Activated gamma-delta T cell (primary cell): Measurements from ENCODE around the gene GRK4.
"Not testable (repeated sequence)": the region's sequence is repeated elsewhere in the genome, so short reads cannot be mapped to it uniquely, and the experiment has no call there.

Source experiments
- DNase-seq: peaks from one replicate; lab custom pipeline; 2025; lab: John Stamatoyannopoulos, UW

Gene GRK4

DNA sequence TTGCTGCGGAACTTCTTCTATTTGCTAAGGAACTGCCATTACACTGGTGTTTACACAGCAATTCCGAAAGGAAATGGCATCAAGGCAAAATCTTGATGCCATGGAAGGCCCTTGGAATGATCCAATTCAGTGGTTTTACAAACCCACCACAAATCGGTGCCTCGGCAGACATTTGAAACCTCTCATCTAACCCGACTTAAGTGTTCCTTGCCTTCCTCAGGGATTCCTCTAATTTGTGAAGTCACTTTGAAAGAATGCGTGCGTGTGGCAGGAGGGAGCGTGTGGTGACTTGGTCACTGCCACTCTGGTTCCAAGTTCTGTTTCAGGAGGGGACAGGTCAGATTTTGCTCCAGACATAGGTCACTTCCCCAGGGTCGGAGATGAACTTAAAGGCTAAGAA lies 4.9 kb upstream of the GRK4 start:
- no peak for DNase-seq

DNA sequence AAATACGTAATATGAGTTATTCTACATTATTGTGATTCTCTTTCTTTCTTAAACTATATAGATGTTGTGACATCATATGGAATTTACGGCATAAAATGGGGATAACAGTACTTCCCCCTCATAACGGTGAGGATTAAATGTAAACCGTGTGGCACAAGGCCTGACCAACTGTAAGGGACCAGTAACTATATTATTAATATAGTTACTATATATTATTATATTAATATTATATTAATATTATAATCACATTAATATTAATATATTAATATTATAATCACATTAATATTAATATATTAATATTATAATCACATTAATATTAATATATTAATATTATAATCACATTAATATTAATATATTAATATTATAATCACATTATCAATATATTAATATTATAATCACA lies 2.9 kb upstream of the GRK4 start:
- DNase-seq = not testable (repeated sequence)

DNA sequence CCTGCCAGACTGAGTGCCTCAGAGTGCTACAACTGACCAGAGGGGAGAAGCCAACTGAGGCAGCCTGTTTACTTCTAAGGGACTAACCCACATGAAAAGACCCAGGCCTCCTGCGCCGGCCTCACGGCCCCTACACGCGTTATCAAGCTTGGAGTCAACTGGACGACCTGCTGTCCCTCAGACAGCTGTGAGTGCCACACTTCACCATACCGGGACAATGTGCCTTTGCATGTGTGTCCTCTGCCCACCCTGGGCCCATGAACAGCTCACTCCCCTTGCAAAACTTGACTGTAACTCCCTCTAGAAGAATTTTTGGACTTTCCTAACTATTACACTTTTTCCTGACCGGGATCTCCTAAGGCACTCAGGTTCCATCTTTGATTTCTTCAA lies 2.0 kb upstream of the GRK4 start:
- DNase-seq = no peak

DNA sequence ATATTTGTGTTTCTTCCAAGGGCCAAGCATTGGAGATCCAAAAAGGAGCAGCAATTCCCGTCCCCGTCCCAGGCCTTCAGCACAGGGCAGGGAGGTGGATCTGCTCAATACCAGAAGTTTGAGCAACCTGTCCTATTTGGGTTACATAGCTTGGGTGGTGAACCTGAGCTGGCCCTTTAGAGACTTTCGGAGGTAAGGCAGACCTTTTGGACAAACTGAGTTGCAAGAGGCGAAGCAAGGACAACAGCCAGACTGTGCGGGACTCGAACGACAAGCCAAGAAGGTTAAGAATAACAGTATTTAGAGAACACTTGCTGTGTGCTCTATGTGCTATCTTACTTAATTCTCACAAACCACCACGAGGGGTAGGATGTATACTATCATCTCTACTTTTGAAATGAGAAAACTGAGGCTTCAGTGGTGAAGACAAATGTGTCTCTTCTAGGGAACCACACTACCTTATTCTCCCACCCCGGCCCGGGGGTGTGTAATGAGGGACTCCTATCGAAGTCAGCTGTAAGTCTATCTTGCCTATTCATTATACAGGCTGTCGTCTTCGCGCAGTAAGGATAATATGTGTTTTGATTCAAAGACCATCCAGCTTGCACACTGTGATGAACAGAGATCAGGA lies 1.4 kb upstream of the GRK4 start:
- no peak for DNase-seq

DNA sequence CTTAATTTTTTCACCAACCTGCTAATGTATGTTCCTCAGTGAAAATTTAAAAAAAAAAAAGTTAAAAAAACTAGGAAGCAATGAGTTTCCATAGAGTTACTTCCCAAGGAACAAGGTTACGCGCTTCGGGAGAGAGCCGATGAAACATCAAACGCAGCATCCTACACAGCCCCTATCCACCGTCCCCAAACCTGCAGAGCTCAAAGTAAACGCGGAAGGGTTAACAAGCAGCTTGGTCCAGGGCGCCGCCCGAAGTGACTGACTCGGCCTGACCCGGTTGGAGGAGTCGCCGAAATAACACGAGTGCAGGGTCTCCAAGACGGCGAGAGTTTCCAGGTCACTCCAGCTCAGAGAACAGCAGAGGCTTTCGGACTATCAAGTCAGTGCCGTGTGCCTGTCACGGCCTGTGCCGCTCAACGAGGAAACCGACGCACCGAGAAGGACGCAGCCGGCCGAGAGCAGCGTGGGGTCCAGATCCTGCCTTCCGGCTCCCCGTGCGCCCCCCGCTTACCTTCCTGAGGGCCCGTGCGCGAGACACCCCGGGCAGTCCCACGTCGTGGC lies 677 bp upstream of the GRK4 start:
- no peak for DNase-seq

DNA sequence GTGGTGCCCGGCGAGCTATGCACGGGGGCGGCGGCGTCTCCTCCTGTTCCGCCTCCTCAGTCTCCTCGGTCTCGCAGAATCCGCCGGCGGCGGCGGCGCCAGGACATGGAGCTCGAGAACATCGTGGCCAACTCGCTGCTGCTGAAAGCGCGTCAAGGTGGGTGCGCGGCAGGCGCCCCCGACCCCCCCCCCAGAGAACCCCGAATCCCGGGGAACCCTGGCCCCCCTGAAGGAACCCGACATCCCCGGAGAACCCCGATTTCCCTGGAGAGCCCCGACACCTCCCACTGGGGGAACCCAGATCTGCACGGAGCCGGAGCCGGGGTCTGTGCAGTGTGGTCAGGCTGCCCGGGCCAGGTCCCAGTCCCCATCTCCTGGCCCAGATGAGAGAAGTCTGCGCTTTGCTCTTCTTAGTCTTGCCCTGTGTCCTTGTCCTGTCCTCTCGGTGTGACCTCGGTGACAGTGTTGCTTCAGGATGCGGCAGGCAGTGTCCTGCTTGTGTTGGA lies 648 bp downstream of the GRK4 start:
- DNase-seq = no peak

DNA sequence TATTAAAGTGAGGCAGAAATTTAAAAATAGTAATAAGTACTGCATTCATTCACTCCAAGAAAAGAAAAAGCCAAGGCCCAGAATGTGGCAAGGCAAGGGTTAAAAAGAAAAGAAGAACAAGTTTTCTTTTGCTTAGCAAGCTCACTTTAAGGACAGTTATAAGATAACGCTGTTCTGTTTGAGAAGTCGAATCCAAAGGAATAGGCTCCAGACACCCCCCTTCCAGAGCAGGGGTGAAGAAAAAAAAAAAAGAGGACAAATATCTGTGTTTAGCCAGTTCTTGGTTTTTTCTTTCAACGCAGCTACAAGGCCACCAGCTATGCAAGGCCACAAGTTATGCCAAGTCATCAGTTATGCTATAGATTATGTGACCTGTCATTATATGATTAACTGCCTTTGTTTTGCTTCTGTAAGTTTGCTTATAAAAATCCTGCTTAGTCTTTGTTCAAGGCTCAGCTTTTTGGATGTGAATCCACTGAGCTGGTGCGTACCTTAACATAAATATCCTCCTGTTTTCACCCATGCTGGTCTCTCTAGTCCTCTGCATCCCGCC lies 1.4 kb downstream of the GRK4 start:
- DNase-seq = no peak

DNA sequence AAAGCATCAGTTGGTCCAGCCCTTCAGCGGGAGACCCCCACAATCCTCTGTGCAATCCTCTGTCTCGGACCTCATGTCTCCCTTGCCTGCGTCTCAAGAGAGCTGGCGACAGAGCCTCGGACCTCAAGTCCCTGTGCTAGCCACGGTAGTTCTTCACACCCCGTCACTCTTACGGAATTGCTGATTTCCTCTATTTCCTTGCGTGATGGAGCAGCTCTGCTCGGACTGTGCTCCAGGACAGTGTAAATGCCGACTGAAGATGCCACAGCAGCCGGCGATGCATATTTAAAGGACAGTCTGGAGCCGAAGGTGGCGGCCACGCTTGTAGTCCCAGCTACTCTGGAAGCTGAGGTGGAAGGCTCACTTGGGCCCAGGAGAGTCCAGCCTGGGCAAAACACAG lies 1.9 kb downstream of the GRK4 start:
- DNase-seq = no peak

DNA sequence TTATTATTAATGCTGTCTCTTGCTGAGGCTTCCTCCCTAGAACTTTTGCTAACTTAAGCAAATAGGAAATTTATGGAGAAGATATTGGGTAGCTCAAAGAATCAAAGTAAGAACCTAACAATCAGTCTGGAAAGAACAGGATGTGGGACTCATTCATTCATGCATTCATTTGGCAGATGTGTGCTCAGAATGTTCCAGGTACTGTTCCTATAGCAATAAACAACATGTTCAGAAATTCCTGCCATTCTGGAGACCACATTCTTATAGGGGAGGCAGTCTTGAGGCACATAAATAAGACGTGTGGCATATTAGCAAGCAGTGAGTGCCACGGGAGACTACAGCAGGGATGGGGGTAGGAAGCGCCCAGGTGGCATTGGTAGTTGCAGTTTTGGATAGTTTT lies 5.0 kb downstream of the GRK4 start:
- no peak for DNase-seq

DNA sequence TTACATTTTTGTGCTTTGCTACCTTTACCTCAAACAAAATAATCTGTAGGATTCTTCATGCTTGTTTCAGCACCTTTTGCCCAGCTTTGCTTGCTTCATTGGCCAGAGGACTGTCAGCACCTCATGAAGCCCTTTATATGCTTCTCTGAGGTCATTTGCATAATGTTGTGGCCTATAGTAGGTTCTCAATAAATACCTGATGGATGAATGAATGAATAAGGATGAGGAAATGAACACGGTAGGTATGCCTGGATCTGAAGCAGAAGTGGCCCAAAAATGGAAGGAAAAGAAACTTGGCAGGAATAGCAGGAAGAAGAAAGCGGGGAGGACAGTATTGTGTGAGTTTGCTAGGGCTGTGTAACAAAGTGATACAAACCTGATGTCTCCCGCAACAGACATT lies 7.9 kb downstream of the GRK4 start:
- no peak for DNase-seq

DNA sequence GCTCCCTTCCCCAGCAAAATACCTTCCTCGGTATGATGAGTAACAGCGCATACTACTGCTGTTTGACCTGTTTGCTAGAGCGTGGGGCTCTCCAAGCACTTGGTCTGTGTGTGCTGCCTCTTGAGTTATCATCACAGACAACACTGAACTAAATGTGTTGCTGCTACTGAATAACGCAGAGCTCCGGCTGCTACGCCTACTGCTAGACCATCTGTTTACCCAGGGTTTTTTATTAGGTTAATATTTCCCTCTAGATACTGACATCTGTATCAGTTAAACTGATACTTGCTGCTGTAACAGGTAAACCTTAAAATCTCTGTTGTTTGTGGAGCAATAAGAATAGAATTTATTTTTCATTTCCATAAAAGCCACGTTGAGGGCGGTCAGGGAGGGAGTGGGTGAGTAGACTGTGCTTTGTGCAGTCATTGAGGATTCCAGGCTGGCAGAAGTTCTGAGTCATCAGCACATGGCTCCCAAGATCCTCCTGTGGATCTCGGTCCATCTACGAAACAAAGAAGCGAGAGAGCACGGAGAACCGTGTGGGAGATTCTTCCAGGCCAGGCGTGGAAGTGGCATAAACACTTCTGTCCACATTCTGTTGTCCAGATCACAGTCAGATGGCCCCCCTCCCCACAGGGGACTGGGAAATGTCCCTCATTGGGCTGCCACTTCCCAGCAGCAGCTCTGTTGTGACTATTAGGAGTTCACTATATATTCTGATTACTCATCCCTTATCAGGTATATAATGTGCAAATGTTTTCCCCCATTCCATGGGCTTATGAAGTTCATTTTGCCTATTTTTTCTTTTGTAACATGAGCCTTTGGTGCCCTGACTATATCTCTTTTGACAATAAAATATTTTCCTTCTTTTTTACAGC lies 14.1 kb downstream of the GRK4 start:
- no peak for DNase-seq

DNA sequence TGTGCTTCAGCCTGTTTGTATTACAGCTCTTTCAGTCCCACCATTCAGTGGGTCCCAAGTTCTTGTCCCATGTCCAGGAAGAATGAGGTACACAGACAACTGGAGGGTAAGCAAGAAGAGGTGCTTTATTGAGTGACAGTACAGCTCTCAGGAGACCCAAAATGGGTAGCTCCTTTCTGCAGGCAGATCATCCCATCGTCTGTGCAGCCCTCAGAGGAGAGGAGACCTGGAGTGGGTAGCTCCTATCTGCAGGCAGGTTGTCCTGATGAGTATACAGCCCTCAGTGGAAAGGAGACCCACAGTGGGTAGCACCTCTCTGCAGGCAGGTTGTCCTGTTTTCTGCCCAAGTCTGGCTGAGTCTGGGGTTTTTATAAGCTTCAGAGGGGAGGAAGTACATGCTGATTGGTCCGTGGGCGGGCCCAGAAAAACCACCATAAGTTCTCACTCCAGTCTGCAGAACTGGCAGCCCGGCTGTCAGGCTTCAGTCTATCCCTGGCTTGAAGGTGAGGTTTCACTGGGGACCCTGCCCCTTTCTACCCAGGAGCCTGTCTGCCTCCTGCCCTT lies 18.0 kb downstream of the GRK4 start:
- no peak for DNase-seq

DNA sequence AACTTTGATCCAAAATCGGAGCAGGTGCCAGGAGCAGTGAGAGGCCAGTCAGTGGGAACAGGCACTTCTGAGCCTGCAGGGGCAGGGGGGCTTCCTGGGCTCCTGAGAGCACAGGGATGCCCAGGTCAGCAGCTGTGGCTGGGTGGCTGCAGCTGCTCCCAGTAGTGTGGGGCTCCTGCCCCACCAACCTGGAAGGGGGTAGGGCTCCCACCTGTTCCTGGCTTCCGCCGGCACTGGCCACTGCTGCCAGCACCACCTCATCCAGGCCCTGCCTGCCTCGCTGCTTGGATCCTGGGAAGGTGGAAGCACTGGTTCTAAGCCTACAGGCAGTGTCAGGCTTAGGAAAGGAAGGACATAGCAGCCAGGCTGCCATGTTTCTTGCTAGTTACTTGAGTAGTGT lies 18.6 kb downstream of the GRK4 start:
- no peak for DNase-seq

DNA sequence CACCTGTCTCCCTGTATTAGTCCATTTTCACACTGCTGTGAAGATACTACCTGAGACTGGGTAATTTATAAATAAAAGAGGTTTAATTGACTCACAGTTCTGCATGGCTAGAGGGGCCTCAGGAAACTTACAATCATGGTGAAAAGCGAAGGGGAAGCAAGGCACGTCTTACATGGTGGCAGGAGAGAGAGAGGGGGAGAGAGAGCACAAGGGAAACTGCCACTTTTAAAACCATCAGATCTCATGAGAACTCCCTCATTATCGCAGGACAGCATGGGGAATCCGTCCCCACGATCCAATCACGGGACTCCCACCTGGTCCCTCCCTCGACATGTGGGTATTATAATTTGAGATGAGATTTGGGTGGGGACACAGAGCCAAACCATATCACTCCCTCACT lies 20.3 kb downstream of the GRK4 start:
- not testable (repeated sequence) for DNase-seq

DNA sequence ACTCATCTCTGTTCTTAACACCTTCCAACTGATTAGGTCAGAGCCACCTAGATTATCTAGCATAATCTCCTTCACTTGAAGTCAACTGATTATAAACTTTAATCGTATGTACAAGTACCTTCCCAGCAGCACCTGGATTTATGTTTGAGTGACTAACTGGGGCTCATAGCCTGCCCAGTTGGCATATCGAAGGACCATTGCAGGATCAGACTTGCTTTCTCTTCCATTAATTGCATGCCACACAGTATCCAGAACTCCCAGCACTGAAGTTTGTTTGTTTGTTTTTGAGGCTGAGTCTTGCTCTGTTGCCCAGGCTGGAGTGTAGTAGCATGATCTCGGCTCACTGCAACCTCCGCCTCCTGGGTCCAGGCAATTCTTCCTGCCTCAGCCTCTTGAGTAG lies 27.9 kb downstream of the GRK4 start:
- DNase-seq = no peak

DNA sequence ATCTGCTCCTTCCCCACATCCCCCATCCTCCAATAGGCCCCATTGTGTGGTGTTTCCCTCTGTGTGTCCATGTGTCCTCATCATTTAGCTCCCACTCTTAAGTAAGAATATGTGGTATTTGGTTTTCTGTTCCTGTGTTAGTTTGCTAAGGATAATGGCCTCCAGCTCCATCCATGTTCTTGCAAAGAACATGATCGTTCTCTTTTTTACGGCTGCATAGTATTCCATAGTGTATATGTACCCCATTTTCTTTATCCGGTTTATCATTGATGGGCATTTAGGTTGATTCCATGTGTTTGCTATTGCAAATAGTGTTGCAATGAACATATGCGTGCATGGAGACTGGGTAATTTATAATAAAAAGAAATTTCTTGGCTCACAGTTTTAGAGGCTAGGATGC lies 31.5 kb downstream of the GRK4 start:
- no peak for DNase-seq

DNA sequence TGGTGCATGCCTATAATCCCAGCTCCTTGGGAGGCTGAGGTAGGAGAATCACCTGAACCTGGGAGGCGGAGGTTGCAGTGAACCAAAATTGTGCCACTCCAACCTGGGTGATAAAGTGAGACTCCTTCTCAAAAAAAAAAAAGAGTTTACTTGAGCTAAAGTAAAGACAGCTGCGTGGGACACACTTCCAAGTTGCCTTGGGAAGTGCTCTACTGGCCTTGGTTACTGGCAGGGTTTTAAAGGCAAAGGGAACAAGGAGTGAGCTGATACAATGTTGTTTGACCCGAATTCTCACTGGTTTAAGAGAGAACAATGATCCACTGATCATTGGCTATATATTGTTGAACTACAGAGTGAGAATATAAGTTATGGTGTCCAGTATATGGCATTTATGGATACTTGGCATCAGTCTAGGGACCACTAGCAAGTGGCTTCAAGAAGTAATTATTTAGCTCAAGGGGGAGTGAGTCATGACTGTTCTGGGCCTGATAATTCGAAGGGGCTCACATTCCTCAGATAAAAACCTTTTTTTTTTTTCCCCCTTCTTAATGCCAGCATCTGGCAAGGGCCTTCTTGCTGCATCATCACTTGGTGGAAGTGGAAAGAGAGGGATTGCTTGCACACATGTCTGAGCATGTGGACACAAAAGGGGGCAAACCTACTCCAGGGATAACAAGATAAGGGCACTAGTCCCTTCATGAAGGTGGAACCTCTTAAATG lies 32.3 kb downstream of the GRK4 start:
- no peak for DNase-seq

DNA sequence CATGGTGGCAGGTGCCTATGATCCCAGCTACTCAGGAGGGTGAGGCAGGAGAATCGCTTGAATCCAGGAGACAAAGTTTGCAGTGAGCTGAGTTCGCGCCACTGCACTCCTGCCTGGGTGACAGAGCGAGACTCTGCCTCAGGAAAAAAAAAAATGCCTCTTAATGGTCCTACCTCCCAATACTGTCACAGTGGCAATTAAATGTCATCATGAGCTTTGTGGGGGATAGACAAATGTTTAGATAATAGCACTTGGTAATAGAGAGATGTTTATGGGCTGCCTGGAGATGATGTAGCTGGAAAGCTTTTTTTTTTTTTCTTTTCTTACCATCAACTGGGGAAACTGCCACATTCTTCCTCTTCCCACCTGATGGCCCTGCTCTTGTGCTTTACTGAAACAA lies 33.0 kb downstream of the GRK4 start:
- no peak for DNase-seq

DNA sequence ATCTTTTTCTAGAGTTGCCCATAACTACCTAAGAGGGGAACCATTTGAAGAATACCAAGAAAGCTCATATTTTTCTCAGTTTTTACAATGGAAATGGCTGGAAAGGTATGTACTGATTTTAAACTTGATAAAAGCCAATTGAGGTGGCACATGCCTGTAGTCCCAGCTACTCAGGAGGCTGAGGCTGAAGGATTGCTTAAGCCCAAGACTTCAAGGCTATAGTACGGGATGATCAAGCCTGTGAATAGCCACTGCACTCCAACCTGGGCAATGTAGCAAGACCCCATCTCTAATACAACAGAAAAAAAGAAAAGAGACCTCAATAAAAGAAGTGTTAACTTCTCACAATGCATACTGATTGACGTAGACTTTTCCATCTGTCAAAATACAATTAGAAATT lies 44.4 kb downstream of the GRK4 start:
- DNase-seq = no peak

DNA sequence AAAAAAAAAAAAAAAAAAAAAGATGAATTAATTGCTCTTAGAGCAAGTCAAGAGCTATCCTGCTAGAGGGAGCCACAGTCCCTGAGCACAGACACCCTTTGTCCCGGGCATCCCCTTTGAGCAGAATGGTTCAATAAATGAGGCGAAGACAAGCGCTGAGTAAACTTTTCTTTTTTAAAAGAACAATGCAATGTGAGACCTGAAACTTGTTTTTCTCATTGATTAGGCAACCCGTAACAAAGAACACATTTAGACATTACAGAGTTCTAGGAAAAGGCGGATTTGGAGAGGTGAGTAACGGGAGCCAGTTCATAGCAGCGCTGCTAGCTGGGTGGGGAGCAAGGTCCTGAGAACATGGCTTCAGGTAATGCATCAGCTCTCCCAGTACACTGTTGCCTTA lies 46.1 kb downstream of the GRK4 start:
- DNase-seq = no peak

DNA sequence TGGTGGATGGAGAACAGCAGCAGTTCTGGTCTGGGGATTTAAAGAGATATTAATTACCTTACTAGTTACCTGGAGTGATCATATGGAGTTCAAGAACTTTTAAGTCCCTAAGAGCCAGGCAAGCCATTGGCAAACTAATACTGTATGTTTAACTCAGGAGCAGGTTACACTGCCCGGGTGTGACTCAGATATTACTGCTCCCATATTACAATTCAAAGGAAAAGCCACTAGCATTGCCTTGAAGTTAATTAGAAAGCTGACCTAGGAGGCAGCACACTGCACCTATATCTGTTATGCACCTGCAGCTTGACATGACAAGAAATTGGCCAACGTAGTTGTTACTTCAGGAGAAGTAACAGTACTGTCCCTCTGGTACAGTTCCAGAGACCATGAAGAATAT lies 47.2 kb downstream of the GRK4 start:
- no peak for DNase-seq

DNA sequence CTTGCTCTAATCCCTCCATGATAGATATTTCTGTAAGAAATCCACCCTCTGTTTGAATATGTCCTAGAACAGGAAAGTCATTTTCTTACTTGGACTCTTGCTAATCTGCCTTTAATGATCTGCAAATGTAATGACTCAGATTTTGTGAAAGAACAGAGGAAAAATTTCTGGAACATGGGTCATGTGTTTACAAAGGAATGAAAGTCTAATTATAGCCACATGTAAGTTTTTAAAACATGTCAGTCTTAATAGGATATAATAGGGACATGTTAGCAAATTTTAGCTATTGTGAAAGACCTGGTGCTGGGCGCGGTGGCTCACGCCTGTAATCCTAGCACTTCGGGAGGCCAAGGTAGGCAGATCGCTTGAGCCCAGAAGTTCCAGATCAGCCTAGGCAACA lies 47.6 kb downstream of the GRK4 start:
- DNase-seq = no peak
